ENCODE measurements around the gene BOK. TPM values are rescaled to one million over a fixed set of nuclear protein-coding genes. Genes with fewer than 3 reads are reported as not detected.

The BOK gene
- total and polyA plus RNA-seq, 3 donors from 2014 or later, result 20.2 to 62.7 (median 52.0) TPM

DNA sequence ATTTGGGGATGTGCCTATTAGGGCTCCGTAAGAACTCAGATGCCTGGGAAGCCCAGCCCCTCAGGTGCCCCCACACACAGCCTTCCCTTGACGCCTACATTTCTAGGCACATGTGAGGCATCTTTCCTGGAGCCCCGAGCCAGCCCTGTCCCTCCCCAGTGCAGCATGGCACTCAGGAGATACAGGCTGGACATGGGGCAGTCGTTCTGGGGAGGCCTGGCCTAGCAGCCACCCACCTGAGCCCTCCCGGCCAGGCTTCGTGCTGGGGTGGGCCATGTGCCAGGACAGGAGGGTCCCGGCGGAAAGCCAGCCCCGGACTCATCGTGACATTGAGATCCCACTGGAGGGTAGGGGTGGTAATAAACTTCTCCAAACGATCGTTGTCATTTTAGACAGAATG is 15.2 kb downstream of the BOK start:
- Histone ChIP-seq H3K27ac (no peak overlapping the region), H3K36me3 (ENCODE audit: low read depth, missing control alignments) (no peaks in the 10 kb centered on the region), H3K4me3 (no peak overlapping the region), H3K27me3 (no peaks in the 10 kb centered on the region), H3K4me1 (peaks cover 24% of the 10 kb centered on the region), H3K9me3 (no peaks in the 10 kb centered on the region)
- TF ChIP-seq, protein P1, sequence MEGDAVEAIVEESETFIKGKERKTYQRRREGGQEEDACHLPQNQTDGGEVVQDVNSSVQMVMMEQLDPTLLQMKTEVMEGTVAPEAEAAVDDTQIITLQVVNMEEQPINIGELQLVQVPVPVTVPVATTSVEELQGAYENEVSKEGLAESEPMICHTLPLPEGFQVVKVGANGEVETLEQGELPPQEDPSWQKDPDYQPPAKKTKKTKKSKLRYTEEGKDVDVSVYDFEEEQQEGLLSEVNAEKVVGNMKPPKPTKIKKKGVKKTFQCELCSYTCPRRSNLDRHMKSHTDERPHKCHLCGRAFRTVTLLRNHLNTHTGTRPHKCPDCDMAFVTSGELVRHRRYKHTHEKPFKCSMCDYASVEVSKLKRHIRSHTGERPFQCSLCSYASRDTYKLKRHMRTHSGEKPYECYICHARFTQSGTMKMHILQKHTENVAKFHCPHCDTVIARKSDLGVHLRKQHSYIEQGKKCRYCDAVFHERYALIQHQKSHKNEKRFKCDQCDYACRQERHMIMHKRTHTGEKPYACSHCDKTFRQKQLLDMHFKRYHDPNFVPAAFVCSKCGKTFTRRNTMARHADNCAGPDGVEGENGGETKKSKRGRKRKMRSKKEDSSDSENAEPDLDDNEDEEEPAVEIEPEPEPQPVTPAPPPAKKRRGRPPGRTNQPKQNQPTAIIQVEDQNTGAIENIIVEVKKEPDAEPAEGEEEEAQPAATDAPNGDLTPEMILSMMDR (IDR thresholded peaks at IDR 0.05), result no peak
- no peak for TF ChIP-seq POLR2A (IDR thresholded peaks at IDR 0.05)
- WGBS, 2 donors, result 93 to 94% methylated on average over 12 of the region's 12 CpGs
- no peak for DNase-seq
- intact Hi-C loops (cut with DNase I; ENCODE audit: low total_unique reads), result no loop called here

GRCh38 chr2:241574911-241575623 is 16.5 kb downstream of the BOK start:
- no peak overlapping the region for H3K4me3 ChIP-seq
- WGBS, 2 donors, result 75 to 88% methylated on average over 6 to 7 of the region's 7 CpGs
- H3K4me1 ChIP-seq, result peaks cover 26% of the 10 kb centered on the region
- H3K9me3 ChIP-seq, result no peaks in the 10 kb centered on the region
- intact Hi-C loops (cut with DNase I; ENCODE audit: low total_unique reads), result no loop called here
- H3K27me3 ChIP-seq, result no peaks in the 10 kb centered on the region
- H3K27ac ChIP-seq, result no peak overlapping the region
- no peaks in the 10 kb centered on the region for H3K36me3 ChIP-seq (ENCODE audit: low read depth, missing control alignments)
- DNase-seq, result no peak
- no peak for TF ChIP-seq POLR2A (IDR thresholded peaks at IDR 0.05)
- TF ChIP-seq, protein P1 (IDR thresholded peaks at IDR 0.05), result no peak

DNA sequence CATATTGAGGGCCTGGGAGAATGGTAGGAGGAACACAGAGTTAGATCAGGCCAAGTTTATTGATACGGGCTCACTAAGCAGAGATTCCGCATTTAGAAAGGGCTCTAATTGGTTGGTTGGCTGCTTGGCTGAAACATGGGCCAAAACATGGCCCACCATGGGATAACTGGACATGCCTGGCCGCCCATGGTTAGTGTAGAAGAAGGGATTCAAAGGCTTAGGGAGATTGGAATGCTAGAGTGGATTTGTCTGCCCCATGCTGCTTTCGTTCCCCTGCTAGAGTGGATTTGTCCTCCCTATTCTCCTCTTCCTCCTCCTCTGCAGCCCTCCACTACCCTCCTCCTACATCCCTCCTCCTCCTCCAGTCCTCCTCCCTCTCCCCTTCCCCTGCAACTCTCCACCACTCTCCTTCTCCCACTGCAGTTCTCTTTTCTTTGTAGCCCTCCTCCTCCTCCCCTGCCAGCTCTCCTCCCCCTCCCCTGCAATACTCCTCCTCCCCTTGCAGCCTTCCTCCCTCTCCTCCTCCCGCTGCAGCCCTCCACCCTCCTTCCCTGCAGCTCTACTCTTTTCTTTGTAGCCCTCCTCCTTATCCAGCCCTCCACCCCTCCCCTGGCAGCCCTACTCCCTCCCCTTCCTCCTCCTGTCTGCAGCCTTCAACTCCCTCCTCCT is 17.2 kb downstream of the BOK start:
- Histone ChIP-seq H3K4me1 (peaks cover 26% of the 10 kb centered on the region), H3K9me3 (no peaks in the 10 kb centered on the region), H3K36me3 (ENCODE audit: low read depth, missing control alignments) (no peaks in the 10 kb centered on the region), H3K27ac (no peak overlapping the region), H3K27me3 (no peaks in the 10 kb centered on the region), H3K4me3 (no peak overlapping the region)
- WGBS, 2 donors, result 79 to 88% methylated on average over 5 of the region's 5 CpGs
- intact Hi-C loops (cut with DNase I; ENCODE audit: low total_unique reads), result no loop called here
- no peak for DNase-seq
- TF ChIP-seq POLR2A (IDR thresholded peaks at IDR 0.05), result no peak
- TF ChIP-seq, protein P1 (IDR thresholded peaks at IDR 0.05), result no peak

DNA sequence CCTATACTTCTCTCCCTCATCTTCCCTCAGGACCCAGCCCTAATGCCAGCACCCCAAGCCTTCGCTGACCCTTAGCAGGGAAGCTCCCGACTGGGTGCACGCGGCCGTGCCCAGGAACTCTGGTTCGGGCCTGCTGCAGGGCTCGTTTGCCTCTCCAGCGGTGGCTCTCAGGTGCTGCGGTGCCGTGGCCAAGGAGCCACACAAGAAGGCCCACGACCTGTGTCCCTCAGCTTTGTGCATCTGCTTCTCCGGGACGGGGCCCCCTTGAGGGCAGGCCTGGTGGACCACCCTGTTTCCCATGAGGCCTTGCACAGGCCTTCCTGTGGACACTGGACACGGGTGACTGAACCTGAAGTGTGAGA is 17.7 kb downstream of the BOK start:
- Histone ChIP-seq H3K36me3 (ENCODE audit: low read depth, missing control alignments) (no peaks in the 10 kb centered on the region), H3K27me3 (no peaks in the 10 kb centered on the region), H3K4me1 (peaks cover 26% of the 10 kb centered on the region), H3K4me3 (no peak overlapping the region), H3K27ac (peak overlapping the region in 1 of 2 donors; percentile 75), H3K9me3 (no peaks in the 10 kb centered on the region)
- 88 to 94% methylated on average over 14 of the region's 14 CpGs for WGBS, 2 donors
- no peak for TF ChIP-seq POLR2A (IDR thresholded peaks at IDR 0.05)
- TF ChIP-seq, protein P1 (IDR thresholded peaks at IDR 0.05), result no peak
- intact Hi-C loops (cut with DNase I; ENCODE audit: low total_unique reads), result no loop called here
- no peak for DNase-seq
